UCSD-AML1 (cell line): ENCODE data around the gene CPNE5.
"Not testable (repeated sequence)": the region's sequence is repeated elsewhere in the genome, so short reads cannot be mapped to it uniquely, and the experiment has no call there.

Experiments
- DNase-seq: peaks from one replicate; lab custom pipeline; 2025; ENCODE audit not compliant: unreplicated experiment; lab: John Stamatoyannopoulos, UW

CPNE5 gene

GRCh38 chr6:36728289-36729160, 110.7 kb downstream of the CPNE5 start:
- no peak for DNase-seq

DNA sequence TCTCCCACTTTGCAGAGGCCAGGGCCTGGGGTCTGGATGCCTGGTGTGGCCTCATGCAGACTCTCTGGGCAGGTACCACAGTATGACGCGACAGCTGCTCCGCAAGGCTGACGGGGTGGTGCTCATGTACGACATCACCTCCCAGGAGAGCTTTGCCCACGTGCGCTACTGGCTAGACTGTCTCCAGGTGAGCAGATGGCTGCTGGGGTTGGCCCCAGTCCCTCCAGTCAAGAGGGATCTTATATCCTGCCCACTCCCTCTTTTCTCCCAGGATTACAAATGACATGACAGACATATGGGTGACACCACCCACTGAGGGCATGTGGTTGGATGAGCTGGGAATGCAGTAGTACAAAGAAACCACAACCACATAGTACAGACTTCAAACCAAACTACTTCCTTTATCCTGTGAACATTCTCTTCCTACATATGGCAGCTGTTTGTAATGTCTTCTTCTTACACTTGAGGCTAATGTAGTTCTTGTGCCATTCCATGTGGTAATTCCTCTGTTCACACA, 111.7 kb downstream of the CPNE5 start:
- DNase-seq: no peak

DNA sequence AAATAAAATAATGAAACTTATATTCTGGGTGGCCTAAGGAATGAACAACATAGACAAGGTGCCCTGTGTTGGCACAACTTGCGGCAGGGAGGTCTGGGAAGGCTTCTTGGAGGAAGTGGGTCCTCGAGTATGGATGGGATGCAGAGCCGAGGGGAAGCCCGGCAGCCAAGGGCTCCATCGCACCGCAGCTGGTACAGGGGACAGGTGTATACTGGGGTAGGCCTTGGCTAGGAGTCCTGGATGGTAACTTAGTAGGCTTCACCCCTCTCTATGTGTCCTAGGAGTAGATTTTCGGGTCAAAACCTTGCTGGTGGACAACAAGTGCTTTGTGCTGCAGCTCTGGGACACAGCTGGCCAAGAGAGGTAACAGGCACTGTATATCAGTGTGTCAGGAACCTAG, 113.7 kb downstream of the CPNE5 start:
- DNase-seq: no peak

GRCh38 chr6:36724514-36725390, 114.5 kb downstream of the CPNE5 start:
- DNase-seq: peak; percentile 62

- not testable (repeated sequence) for DNase-seq
Observed at GRCh38 chr6:36723992-36724391, 115.3 kb downstream of the CPNE5 start.

DNA sequence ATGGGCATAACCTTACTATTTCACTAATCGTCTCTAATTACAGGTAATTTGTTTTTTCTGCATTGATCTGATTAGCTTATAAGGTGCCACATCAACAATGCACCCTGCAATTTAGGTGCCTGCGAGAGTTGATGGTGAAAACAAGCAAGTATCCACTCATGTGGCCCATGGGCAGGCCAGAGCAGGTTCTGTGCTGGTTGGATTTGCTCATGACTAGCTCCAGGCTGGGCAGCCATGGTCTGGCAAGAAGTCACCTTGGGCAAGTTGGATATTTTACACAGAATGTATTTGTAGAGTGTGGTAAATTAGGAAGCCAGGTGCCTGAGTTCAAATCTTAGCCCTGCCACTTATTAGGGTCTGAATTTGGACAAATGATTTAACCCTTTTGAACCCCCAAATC, 116.4 kb downstream of the CPNE5 start:
- DNase-seq: no peak

- no peak for DNase-seq
Observed at GRCh38 chr6:36722365-36722764, 116.9 kb downstream of the CPNE5 start.

- DNase-seq: no peak
Observed at GRCh38 chr6:36721369-36722140, 117.7 kb downstream of the CPNE5 start.

- DNase-seq: no peak
Observed at GRCh38 chr6:36720251-36721141, 118.7 kb downstream of the CPNE5 start.

- no peak for DNase-seq
Observed at GRCh38 chr6:36719126-36719525, 120.1 kb downstream of the CPNE5 start.

DNA sequence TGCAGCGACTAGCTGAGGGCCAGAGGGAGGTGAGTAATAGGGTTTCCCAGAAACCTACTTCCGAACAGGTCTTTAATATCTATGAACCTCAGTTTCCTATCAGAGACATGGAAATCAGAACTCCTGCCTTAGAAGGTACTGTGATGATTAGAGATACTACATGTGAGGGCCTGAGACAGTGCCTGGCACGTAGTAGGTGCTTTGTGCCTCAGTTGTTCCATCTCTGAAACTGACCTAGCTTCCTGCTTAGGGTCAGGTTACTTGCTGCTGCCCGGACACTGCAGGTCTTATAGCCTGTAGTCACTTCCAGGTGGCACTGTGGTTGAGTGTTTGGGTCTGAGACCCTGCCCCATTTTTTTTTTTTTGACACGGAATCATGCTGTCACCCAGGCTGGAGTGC, 120.7 kb downstream of the CPNE5 start:
- no peak for DNase-seq

DNA sequence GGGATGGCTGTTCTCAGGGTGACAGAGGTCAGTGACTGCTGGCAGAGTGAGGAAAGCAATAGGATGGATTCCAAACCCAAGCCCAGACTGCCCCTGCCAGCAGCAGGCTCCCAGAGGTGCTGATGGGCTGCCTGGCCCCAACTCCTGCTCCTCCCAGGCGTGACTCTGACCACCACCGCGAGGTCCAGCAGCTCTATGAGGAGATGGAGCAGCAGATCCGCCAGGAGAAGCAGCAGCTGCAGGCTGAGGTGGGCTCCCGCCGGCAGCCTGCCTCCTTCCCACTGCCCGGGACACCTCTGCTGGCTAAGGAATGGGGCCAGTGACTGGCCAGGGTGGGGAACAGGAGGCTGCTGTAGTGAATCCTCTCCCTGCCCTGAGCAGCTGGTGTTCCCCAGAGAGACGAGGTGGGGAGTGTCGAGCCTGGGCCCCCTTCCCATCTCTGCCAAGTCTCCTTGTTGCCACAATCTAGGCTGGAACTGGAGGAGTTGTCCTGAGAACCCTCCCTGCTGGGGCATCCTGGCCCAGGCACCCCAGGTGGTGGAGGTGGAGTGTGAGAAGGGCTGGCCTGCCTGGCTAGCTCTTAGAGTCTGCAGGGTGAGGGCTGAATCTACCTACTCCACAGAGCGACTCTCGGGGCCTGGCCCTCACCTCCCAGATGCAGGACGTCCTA, 121.2 kb downstream of the CPNE5 start:
- DNase-seq: no peak

DNA sequence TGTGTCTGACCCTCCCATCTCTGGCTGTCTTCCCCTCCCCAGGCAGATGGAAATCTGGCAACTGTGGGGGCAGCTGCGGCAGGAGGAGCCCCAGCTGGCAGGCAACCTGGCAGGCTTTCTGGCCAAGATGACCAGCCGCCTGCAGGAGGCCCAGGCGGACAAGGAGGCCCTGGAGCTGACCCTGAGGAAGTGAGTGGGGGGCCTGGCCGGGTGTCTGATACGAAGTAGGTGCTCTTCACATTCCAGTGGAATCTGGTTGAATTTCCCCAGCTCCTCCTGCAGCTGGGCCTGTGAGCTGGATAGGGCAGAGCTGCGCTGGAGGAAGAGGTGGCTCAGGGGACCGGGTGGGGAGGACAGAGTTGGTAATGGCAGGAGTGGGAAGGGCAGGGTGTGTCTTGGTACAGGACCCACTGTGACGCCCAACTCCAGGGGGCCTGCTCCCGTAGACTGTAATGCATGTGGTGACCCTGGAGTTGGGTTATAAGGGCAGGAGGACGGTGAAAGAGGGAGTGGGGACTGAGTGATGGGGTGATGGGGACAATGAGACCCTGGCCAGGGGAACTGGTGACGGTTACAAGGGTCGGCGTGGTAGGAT, 121.9 kb downstream of the CPNE5 start:
- DNase-seq: no peak

DNA sequence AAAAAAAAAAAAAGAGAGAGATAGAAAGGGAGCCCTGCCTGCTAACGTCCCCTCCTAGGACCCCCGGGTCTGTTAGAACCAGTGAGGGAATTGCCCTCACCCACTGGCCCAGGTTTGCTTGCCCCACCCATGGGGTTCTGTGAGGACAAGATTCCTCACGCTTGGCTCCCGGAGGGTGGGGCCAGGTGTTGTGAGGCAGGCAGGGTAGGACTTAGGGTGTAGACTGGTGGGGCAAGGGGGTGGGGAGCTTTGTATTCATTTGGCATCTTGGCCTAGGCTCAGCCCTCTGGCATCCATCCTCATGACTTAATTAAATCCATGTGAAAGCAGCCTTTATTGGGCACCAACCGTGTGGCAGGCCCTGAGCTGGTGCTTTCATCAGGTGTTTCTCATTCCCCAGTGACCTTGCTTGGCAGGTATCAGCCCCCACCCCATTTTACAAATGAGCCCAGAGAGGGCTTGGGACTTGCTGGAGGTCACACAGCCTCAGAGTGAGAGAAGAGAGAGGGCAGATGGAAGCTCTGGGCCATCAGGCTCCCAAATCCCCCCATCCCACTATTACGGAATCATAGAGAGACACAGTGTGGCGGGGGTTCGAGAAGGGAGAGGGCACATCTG, 122.7 kb downstream of the CPNE5 start:
- DNase-seq: no peak

DNA sequence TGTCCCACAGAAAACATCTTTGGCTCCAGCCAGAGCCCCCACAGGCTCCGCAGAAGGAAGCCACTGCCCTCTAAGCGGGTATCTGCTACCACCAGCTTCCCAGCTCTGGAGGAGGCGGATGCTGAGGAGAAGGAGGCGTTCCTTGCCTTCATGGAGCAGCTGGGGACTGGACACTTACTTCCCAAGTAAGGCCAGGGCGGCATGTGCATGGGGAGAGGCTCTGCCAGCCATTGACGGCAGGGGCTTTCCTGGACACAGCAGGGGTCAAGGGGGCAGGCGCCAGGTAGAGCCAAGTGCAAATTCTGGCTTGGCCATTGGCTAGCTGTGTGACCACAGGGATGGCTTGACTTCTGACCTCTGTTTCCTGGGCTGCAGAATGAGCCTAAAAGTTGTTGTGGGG, 123.8 kb downstream of the CPNE5 start:
- no peak for DNase-seq

GRCh38 chr6:36714511-36714910, 124.7 kb downstream of the CPNE5 start:
- DNase-seq: no peak

DNA sequence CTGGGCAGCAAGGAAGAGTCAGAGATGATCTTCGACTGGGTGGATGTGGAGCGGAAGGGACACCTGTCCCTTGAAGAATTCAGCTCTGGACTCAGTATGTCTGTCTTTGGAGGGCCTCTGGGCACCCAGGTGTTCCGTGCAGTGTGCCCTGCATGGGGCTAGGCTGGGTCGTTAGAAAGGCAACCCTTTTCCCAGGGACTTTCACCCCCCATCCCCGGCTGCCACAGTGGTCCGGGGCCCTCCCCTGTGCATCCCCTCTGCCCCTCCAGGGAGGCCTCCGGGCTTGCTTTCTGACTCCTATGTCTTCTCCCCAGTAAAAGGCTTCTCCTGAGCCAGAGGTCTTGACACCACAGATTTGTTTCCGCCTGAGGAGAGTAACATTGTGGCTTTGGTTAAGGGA, 125.4 kb downstream of the CPNE5 start:
- no peak for DNase-seq

DNA sequence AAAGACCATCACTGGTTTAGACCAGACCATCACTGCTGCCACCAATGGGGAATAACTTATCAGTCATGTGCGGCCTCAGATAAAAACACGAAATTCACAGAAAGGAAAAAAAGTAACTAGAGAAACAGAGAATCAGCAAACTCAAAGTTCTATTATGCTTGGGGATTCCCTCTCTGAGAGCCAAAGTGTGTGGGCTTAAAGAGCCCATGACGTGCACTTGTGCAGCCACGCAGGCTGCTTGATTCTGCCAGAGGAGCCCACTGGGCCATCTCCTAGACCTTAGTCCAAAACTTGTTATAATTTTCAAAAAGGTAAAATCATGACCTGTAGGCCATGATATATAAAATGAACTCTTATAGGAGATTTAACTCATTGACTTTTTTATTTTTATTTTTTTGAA, 126.4 kb downstream of the CPNE5 start:
- DNase-seq: no peak

DNA sequence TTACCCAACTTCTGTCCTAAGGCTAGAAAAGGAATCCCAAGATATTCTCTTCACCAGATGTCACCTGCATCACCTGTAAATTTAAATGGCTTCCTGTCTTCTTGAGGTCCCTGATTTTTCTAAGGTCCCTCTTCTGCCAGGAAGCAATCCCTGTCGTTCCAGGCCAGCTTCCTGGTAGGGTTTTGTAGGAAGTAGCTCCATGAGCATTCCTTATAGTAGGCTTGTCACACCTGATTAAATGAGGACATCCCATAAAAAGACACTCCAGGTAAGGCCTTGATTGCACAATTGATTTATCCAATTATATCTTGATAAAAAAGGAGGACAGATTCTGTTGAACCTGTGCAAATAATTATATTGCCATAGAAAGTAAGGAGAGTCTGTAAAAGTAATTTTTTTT, 132.9 kb downstream of the CPNE5 start:
- no peak for DNase-seq
